Muscle of leg (tissue), 11 donors: ENCODE results near the gene GBF1. TPM values are rescaled to one million over a fixed set of nuclear protein-coding genes. Genes with fewer than 3 reads are reported as not detected.

Experiments used
- DNase-seq: peaks from one replicate; pipeline ENCODE4 v3.0.0; 2013
- H3K27ac ChIP-seq: one replicate; pipeline ENCODE4 v1.5.1; 2013; ENCODE audit warnings: mild to moderate bottlenecking, low read length, control low read depth
- H3K27me3 ChIP-seq: one replicate; pipeline ENCODE4 v1.6.1; 2013; ENCODE audit warnings: low read length; ENCODE audit not compliant: control insufficient read depth, insufficient read depth
- H3K36me3 ChIP-seq: one replicate; pipeline ENCODE4 v1.6.1; 2013; ENCODE audit warnings: low read length; ENCODE audit not compliant: control insufficient read depth, insufficient read depth
- H3K4me1 ChIP-seq: one replicate; pipeline ENCODE4 v1.6.1; 2013; ENCODE audit warnings: low read length; ENCODE audit not compliant: control insufficient read depth, insufficient read depth
- H3K4me3 ChIP-seq: one replicate; pipeline ENCODE4 v1.5.1; 2013; ENCODE audit warnings: low read length, control low read depth
- H3K9me3 ChIP-seq: replicated peaks from 2 replicates; pipeline ENCODE4 v1.6.1; 2013; ENCODE audit warnings: low read depth, low read length; ENCODE audit not compliant: control insufficient read depth
- WGBS: methylation state at CpG from one replicate; pipeline ENCODE4 v1.1.5; 2013; ENCODE audit warnings: missing lambda C conversion rate; ENCODE audit not compliant: insufficient coverage; 5-methylcytosine and 5-hydroxymethylcytosine counted together
- polyA plus RNA-seq, 8 donors: library from polyadenylated mRNA; unstranded; fragments of 120-200 nt; gene quantifications; one replicate each; pipeline versions ENCODE4 v1.2.1 to v1.2.3, GENCODE V29; 2013; ENCODE audit warnings: inconsistent platforms in 1 of 8, low replicate concordance in 1 of 8; ENCODE audit not compliant: insufficient read length in 8 of 8, insufficient read depth in 1 of 8
- total RNA-seq: library from RNA; stranded (reverse); fragments of 120-200 nt; gene quantifications from one replicate; pipeline ENCODE4 v1.2.4, GENCODE V29; 2013

Gene GBF1
- total and polyA plus RNA-seq, 9 donors = 27.2 to 54.6 (median 44.9) TPM

GRCh38 chr10:102310361-102311024, 65.2 kb downstream of the GBF1 start:
- DNase-seq = no peak
- WGBS = no CpG with 5 or more reads among the region's 4 CpGs

GRCh38 chr10:102311025-102311420, 65.7 kb downstream of the GBF1 start:
- DNase-seq = no peak
- H3K27me3 ChIP-seq = no peaks in the 10 kb centered on the region
- H3K27ac ChIP-seq = peak overlapping the region; percentile 38
- H3K4me1 ChIP-seq = peaks cover 33% of the 10 kb centered on the region
- 88% methylated on average over 3 of the region's 3 CpGs for WGBS
- H3K9me3 ChIP-seq = no peaks in the 10 kb centered on the region
- H3K4me3 ChIP-seq = no peak overlapping the region
- peaks cover 4% of the 10 kb centered on the region for H3K36me3 ChIP-seq

More at GRCh38 chr10:102310361-102311024, 65.2 kb downstream of the GBF1 start:
- Histone ChIP-seq H3K4me3 (no peak overlapping the region), H3K36me3 (peaks cover 3% of the 10 kb centered on the region), H3K4me1 (peaks cover 33% of the 10 kb centered on the region), H3K27me3 (no peaks in the 10 kb centered on the region), H3K9me3 (no peaks in the 10 kb centered on the region), H3K27ac (peak overlapping the region; percentile 5)

- H3K36me3 ChIP-seq = peaks cover 2% of the 10 kb centered on the region
- H3K4me3 ChIP-seq = no peak overlapping the region
- WGBS = 29% methylated on average over 1 of the region's 1 CpG
- no peaks in the 10 kb centered on the region for H3K9me3 ChIP-seq
- peak overlapping the region; percentile 31 for H3K27ac ChIP-seq
- H3K4me1 ChIP-seq = peaks cover 33% of the 10 kb centered on the region
- no peaks in the 10 kb centered on the region for H3K27me3 ChIP-seq
- no peak for DNase-seq
Observed at GRCh38 chr10:102312683-102313082, 67.4 kb downstream of the GBF1 start.

- H3K27me3 ChIP-seq = no peaks in the 10 kb centered on the region
- H3K4me3 ChIP-seq = no peak overlapping the region
- DNase-seq = peak; percentile 35
- no peaks in the 10 kb centered on the region for H3K9me3 ChIP-seq
- peaks cover 2% of the 10 kb centered on the region for H3K36me3 ChIP-seq
- peak overlapping the region; percentile 31 for H3K27ac ChIP-seq
- WGBS = 29% methylated on average over 3 of the region's 8 CpGs
- peaks cover 33% of the 10 kb centered on the region for H3K4me1 ChIP-seq
Observed at GRCh38 chr10:102313221-102313896, 68.0 kb downstream of the GBF1 start.

GRCh38 chr10:102314801-102315200, 69.5 kb downstream of the GBF1 start:
- Histone ChIP-seq H3K36me3 (peaks cover 2% of the 10 kb centered on the region), H3K27me3 (no peaks in the 10 kb centered on the region), H3K27ac (no peak overlapping the region), H3K4me3 (no peak overlapping the region), H3K4me1 (peaks cover 33% of the 10 kb centered on the region), H3K9me3 (no peaks in the 10 kb centered on the region)
- WGBS = no CpG with 5 or more reads among the region's 1 CpG
- DNase-seq = no peak

- Histone ChIP-seq H3K9me3 (no peaks in the 10 kb centered on the region), H3K27me3 (no peaks in the 10 kb centered on the region), H3K4me1 (peaks cover 23% of the 10 kb centered on the region), H3K4me3 (no peak overlapping the region), H3K36me3 (peaks cover 2% of the 10 kb centered on the region), H3K27ac (no peak overlapping the region)
- DNase-seq = no peak
- no CpG with 5 or more reads among the region's 1 CpG for WGBS
Observed at GRCh38 chr10:102316421-102316820, 71.1 kb downstream of the GBF1 start.

GRCh38 chr10:102322914-102323313, 77.6 kb downstream of the GBF1 start:
- Histone ChIP-seq H3K27me3 (no peaks in the 10 kb centered on the region), H3K36me3 (no peaks in the 10 kb centered on the region), H3K4me3 (no peak overlapping the region), H3K27ac (peak overlapping the region; percentile 89), H3K9me3 (no peaks in the 10 kb centered on the region), H3K4me1 (peaks cover 39% of the 10 kb centered on the region)
- DNase-seq = no peak
- no CpG with 5 or more reads among the region's 2 CpGs for WGBS

- Histone ChIP-seq H3K27me3 (no peaks in the 10 kb centered on the region), H3K36me3 (no peaks in the 10 kb centered on the region), H3K9me3 (no peaks in the 10 kb centered on the region), H3K4me3 (no peak overlapping the region), H3K4me1 (peaks cover 46% of the 10 kb centered on the region), H3K27ac (peak overlapping the region; percentile 89)
- 20% methylated on average over 1 of the region's 3 CpGs for WGBS
- peak; percentile 85 for DNase-seq
Observed at GRCh38 chr10:102324061-102324460, 78.7 kb downstream of the GBF1 start.

GRCh38 chr10:102326031-102326430, 80.7 kb downstream of the GBF1 start:
- no peaks in the 10 kb centered on the region for H3K9me3 ChIP-seq
- 100% methylated on average over 1 of the region's 4 CpGs for WGBS
- peaks cover 47% of the 10 kb centered on the region for H3K4me1 ChIP-seq
- no peak for DNase-seq
- peak overlapping the region; percentile 86 for H3K27ac ChIP-seq
- no peaks in the 10 kb centered on the region for H3K27me3 ChIP-seq
- H3K36me3 ChIP-seq = no peaks in the 10 kb centered on the region
- H3K4me3 ChIP-seq = peak overlapping the region; percentile 12

- peak overlapping the region; percentile 86 for H3K27ac ChIP-seq
Observed at GRCh38 chr10:102327002-102327401, 81.7 kb downstream of the GBF1 start.

More at GRCh38 chr10:102327002-102327401, 81.7 kb downstream of the GBF1 start:
- DNase-seq = peak; percentile 88
- Histone ChIP-seq H3K36me3 (peaks cover under 1% of the 10 kb centered on the region), H3K4me3 (peak overlapping the region; percentile 25), H3K4me1 (peaks cover 47% of the 10 kb centered on the region), H3K27me3 (no peaks in the 10 kb centered on the region), H3K9me3 (no peaks in the 10 kb centered on the region)
- WGBS = 37% methylated on average over 2 of the region's 5 CpGs
